IMR-90 (cell line): ENCODE results near the gene RHOT1. TPM values are rescaled to one million over a fixed set of nuclear protein-coding genes. Genes with fewer than 3 reads are reported as not detected.
"Not testable (repeated sequence)": the region's sequence is repeated elsewhere in the genome, so short reads cannot be mapped to it uniquely, and the experiment has no call there.

ENCODE experiments used
- ATAC-seq: fragments of 200-7000 bp; cut with Tn5 transposase; 2 replicates; pipeline ENCODE4 v1.9.1; 2020; ENCODE audit warnings: low read depth, mild to moderate bottlenecking, moderate library complexity
- BruUV-seq: library from RNA; stranded (reverse); fragments of 400-500 nt; replicated peaks from 2 replicates; lab custom pipeline; 2021; lab: Mats Ljungman, UMichigan
- CTCF ChIA-PET: fragments of 300-600 bp; formaldehyde crosslinking; extraction: SDS; loops from one replicate; lab custom pipeline; 2021; ENCODE audit warnings: antibody characterized with exemption; lab: Yijun Ruan, JAX
- POLR2A ChIA-PET: fragments of 300-600 bp; sonication (Branson Sonifier 250); formaldehyde crosslinking; loops from one replicate; lab custom pipeline; 2022; ENCODE audit warnings: antibody characterized with exemption; ENCODE audit not compliant: unreplicated experiment; lab: Charles Lee
- DNase-seq: peaks from one replicate; pipeline ENCODE4 v3.0.0; 2013
- H2AFZ ChIP-seq: replicated peaks from 2 replicates; pipeline ENCODE3; 2013; ENCODE audit warnings: low read length, mild to moderate bottlenecking; ENCODE audit not compliant: poor library complexity
- H2AK5ac ChIP-seq: 2 replicates; pipeline ENCODE4 v1.6.1; 2013; ENCODE audit warnings: low read depth, low read length, inconsistent platforms
- H2AK9ac ChIP-seq: replicated peaks from 2 replicates; pipeline ENCODE3; 2013; ENCODE audit warnings: mild to moderate bottlenecking, low read depth, low read length, moderate library complexity; ENCODE audit not compliant: poor library complexity
- H2BK120ac ChIP-seq: 2 replicates; pipeline ENCODE4 v1.6.1; 2013; ENCODE audit warnings: low read depth, low read length, inconsistent platforms
- H2BK15ac ChIP-seq: 3 replicates; pipeline ENCODE4 v1.6.1; 2013; ENCODE audit warnings: low read depth, low read length, inconsistent platforms
- H2BK20ac ChIP-seq: 2 replicates; pipeline ENCODE4 v1.6.1; 2013; ENCODE audit warnings: low read depth, mild to moderate bottlenecking, inconsistent platforms, low read length, moderate library complexity
- H2BK5ac ChIP-seq: 2 replicates; pipeline ENCODE4 v1.6.1; 2013; ENCODE audit warnings: mild to moderate bottlenecking, low read depth, low read length, inconsistent platforms; ENCODE audit not compliant: poor library complexity, severe bottlenecking
- H3K14ac ChIP-seq: replicated peaks from 2 replicates; pipeline ENCODE4 v1.6.1; 2013; ENCODE audit warnings: low read depth, low read length, inconsistent platforms
- H3K18ac ChIP-seq: 2 replicates; pipeline ENCODE4 v1.6.1; 2013; ENCODE audit warnings: low read depth, low read length, control low read depth
- H3K23ac ChIP-seq: 2 replicates; pipeline ENCODE4 v1.6.1; 2013; ENCODE audit warnings: low read depth, low read length, inconsistent platforms
- H3K27ac ChIP-seq: 2 replicates; pipeline ENCODE4 v1.5.1; 2013; ENCODE audit warnings: mild to moderate bottlenecking, control low read depth, low read length; ENCODE audit not compliant: insufficient read depth
- H3K27me3 ChIP-seq: 2 replicates; pipeline ENCODE4 v1.6.1; 2013; ENCODE audit warnings: low read length; ENCODE audit not compliant: control insufficient read depth, insufficient read depth
- H3K36me3 ChIP-seq: 2 replicates; pipeline ENCODE4 v1.6.1; 2013; ENCODE audit warnings: low read length, mixed read lengths; ENCODE audit not compliant: control insufficient read depth, insufficient read depth
- H3K4ac ChIP-seq: 2 replicates; pipeline ENCODE4 v1.6.1; 2013; ENCODE audit warnings: low read depth, low read length, inconsistent platforms
- H3K4me1 ChIP-seq: 2 replicates; pipeline ENCODE4 v1.6.1; 2013; ENCODE audit warnings: low read length, mixed read lengths; ENCODE audit not compliant: control insufficient read depth, insufficient read depth
- H3K4me2 ChIP-seq: 2 replicates; pipeline ENCODE4 v1.6.1; 2013; ENCODE audit warnings: low read depth, mild to moderate bottlenecking, control low read depth, low read length, moderate library complexity
- H3K4me3 ChIP-seq: 2 replicates; pipeline ENCODE4 v1.5.1; 2013; ENCODE audit warnings: low read depth, mild to moderate bottlenecking, control low read depth, low read length, moderate library complexity; ENCODE audit not compliant: insufficient read depth
- H3K56ac ChIP-seq: 2 replicates; pipeline ENCODE4 v1.6.1; 2013; ENCODE audit warnings: low read length, inconsistent platforms; ENCODE audit not compliant: insufficient read depth; ENCODE audit errors: extremely low read depth
- H3K79me1 ChIP-seq, 2 experiments: 2 replicates each; pipeline ENCODE4 v1.6.1; 2013; ENCODE audit warnings: low read length in 2 of 2, inconsistent platforms in 1 of 2, low read depth in 1 of 2
- H3K9ac ChIP-seq: 2 replicates; pipeline ENCODE4 v1.6.1; 2013; ENCODE audit warnings: low read depth, low read length, control low read depth
- H3K9me1 ChIP-seq: 2 replicates; pipeline ENCODE4 v1.6.1; 2013; ENCODE audit warnings: low read length, inconsistent platforms; ENCODE audit not compliant: insufficient read depth
- H3K9me3 ChIP-seq: 2 replicates; pipeline ENCODE4 v1.6.1; 2013; ENCODE audit warnings: low read length; ENCODE audit not compliant: control insufficient read depth, insufficient read depth
- H4K20me1 ChIP-seq: 2 replicates; pipeline ENCODE4 v1.6.1; 2013; ENCODE audit warnings: low read length, inconsistent platforms; ENCODE audit not compliant: insufficient read depth
- H4K5ac ChIP-seq: 2 replicates; pipeline ENCODE4 v1.6.1; 2013; ENCODE audit warnings: mild to moderate bottlenecking, low read depth, low read length, control low read depth
- H4K8ac ChIP-seq, 2 experiments: 2 replicates each; pipeline ENCODE4 v1.6.1; 2013; ENCODE audit warnings: low read depth in 2 of 2, low read length in 2 of 2, control low read depth in 1 of 2, inconsistent platforms in 1 of 2
- H4K91ac ChIP-seq: 2 replicates; pipeline ENCODE4 v1.6.1; 2013; ENCODE audit warnings: low read depth, low read length, inconsistent platforms; ENCODE audit not compliant: insufficient read depth
- CEBPB ChIP-seq: IDR thresholded peaks from 2 replicates; pipeline ENCODE4 v1.6.1; 2012; ENCODE audit warnings: low read depth, low read length, improper control_type of control experiment
- CHD1 ChIP-seq: IDR thresholded peaks from 2 replicates; pipeline ENCODE4 v1.6.1; 2012; ENCODE audit warnings: low read depth, low read length, improper control_type of control experiment
- CTCF ChIP-seq: conservative IDR thresholded peaks from 2 replicates; pipeline ENCODE4 v1.5.1; 2012; ENCODE audit warnings: mild to moderate bottlenecking, low read depth, low read length, improper control_type of control experiment
- MAZ ChIP-seq: IDR thresholded peaks from 2 replicates; pipeline ENCODE4 v1.6.1; 2012; ENCODE audit warnings: low read depth, mild to moderate bottlenecking, low read length, improper control_type of control experiment, moderate library complexity, borderline replicate concordance
- POLR2A ChIP-seq: IDR thresholded peaks from 2 replicates; pipeline ENCODE4 v1.6.1; 2012; ENCODE audit warnings: mild to moderate bottlenecking, low read depth, low read length
- RAD21 ChIP-seq: IDR thresholded peaks from 2 replicates; pipeline ENCODE4 v1.6.1; 2012; ENCODE audit warnings: low read length, improper control_type of control experiment
- RCOR1 ChIP-seq: IDR thresholded peaks from 2 replicates; pipeline ENCODE4 v1.6.1; 2012; ENCODE audit warnings: mild to moderate bottlenecking, low read length, improper control_type of control experiment; ENCODE audit not compliant: insufficient replicate concordance
- RFX5 ChIP-seq: IDR thresholded peaks from 2 replicates; pipeline ENCODE4 v1.8.0; 2012; ENCODE audit warnings: low read depth, mild to moderate bottlenecking, low read length, moderate library complexity
- WGBS, 2 experiments: methylation state at CpG; one replicate each; pipeline versions ENCODE4 v1.1.5 to v1.1.7; 2013; ENCODE audit warnings: missing lambda C conversion rate in 2 of 2; ENCODE audit not compliant: insufficient read length in 1 of 2; ENCODE audit errors: extremely low coverage in 2 of 2; 5-methylcytosine and 5-hydroxymethylcytosine counted together
- dilution Hi-C: fragments of 300-500 bp; cut with HindIII; formaldehyde crosslinking; loops from one replicate; pipeline ENCODE4 v1.14.3; 2018; ENCODE audit warnings: low sequenced_read_pairs; ENCODE audit not compliant: unreplicated experiment
- in situ Hi-C: fragments of 300-500 bp; cut with MboI; formaldehyde crosslinking; loops from 3 replicates; pipeline ENCODE4 v1.14.3; 2019; ENCODE audit warnings: low sequenced_read_pairs, inconsistent platforms, mixed read lengths
- intact Hi-C: fragments of 100-400 bp; cut with micrococcal nuclease; formaldehyde crosslinking; loops from 2 replicates; pipeline ENCODE4 v1.10.0; 2022
- polyA plus RNA-seq, 3 experiments: library from polyadenylated mRNA; depleted of rRNA; stranded (reverse); fragments of >200 nt; gene quantifications; 2 replicates each; pipeline ENCODE4 v1.2.3, GENCODE V29; 2012; ENCODE audit warnings: low replicate concordance in 1 of 3
- total RNA-seq: library from RNA; depleted of rRNA; stranded (reverse); fragments of >200 nt; gene quantifications from 2 replicates; pipeline ENCODE4 v1.2.3, GENCODE V29; 2012

Gene RHOT1
- total and polyA plus RNA-seq, 2 of the 4 experiments (the other 2 are of a cell fraction) = 27.4 to 27.6 TPM

- no peaks in the 10 kb centered on the region for H3K9me3 ChIP-seq
- no peak overlapping the region for H2BK15ac ChIP-seq
- no peak overlapping the region for H4K8ac ChIP-seq
- no peak for DNase-seq
- H2BK120ac ChIP-seq = no peak overlapping the region
- no peak overlapping the region for H3K27ac ChIP-seq
- no peaks in the 10 kb centered on the region for H3K9me1 ChIP-seq
- no peaks in the 10 kb centered on the region for H4K20me1 ChIP-seq
- H3K4ac ChIP-seq = no peak overlapping the region
- ChIA-PET POLR2A (no interaction called here), CTCF (no interaction called here)
- TF ChIP-seq RFX5 (no peak), CTCF (no peak), CHD1 (no peak), CEBPB (no peak), RAD21 (no peak), RCOR1 (no peak), MAZ (no peak), POLR2A (no peak)
- intact Hi-C loops (no loop called here), in situ Hi-C loops (no loop called here), dilution Hi-C loops (no loop called here)
- H4K91ac ChIP-seq = no peak overlapping the region
- H3K79me1 ChIP-seq = no peaks in the 10 kb centered on the region
- H2AK5ac ChIP-seq = no peak overlapping the region
- peaks cover 30% of the 10 kb centered on the region for H3K27me3 ChIP-seq
- H2BK20ac ChIP-seq = no peak overlapping the region
- H3K36me3 ChIP-seq = no peaks in the 10 kb centered on the region
- H3K18ac ChIP-seq = no peak overlapping the region
- WGBS, 2 experiments = no CpG with 5 or more reads among the region's 8 CpGs
- H2BK5ac ChIP-seq = no peak overlapping the region
- H3K4me2 ChIP-seq = no peak overlapping the region
- no peak overlapping the region for H3K14ac ChIP-seq
- BruUV-seq = no TSS peak
- no peaks in the 10 kb centered on the region for H3K4me1 ChIP-seq
- no peak overlapping the region for H2AFZ ChIP-seq
- H3K4me3 ChIP-seq = no peak overlapping the region
- no peak overlapping the region for H3K56ac ChIP-seq
- no peak overlapping the region for H3K9ac ChIP-seq
- H2AK9ac ChIP-seq = no peak overlapping the region
- H4K5ac ChIP-seq = no peak overlapping the region
- ATAC-seq = no peak
- no peak overlapping the region for H3K23ac ChIP-seq
These were observed 24.9 kb upstream of the RHOT1 start for GRCh38 chr17:32117399-32117798.

DNA sequence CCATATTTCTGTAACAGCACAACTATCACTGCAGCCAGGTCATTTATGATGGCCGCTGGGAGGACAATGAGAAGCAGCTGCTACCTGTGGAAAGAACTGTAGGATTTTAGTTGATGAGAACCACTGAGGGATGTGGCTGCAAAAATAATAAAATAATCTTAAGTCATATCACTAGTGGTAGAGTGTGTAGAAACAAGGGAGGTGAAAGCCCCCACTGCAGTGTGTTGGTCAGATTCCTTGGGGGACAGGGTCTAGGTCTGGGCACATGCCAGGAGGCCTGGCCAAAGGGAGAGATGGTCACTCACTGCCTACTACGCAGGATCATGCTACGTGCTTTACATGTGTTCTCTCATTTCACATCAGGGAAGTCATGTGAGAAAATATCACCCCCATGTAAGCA lies 24.2 kb upstream of the RHOT1 start:
- ATAC-seq, H3K27ac ChIP-seq, H4K5ac ChIP-seq, H3K18ac ChIP-seq, H2AK9ac ChIP-seq, H4K20me1 ChIP-seq, H3K4me1 ChIP-seq, in situ Hi-C loops, POLR2A ChIA-PET, H2BK20ac ChIP-seq, DNase-seq, H3K4me2 ChIP-seq, H3K4ac ChIP-seq, H2BK120ac ChIP-seq, intact Hi-C loops, H3K36me3 ChIP-seq, BruUV-seq, H3K9me1 ChIP-seq, H3K79me1 ChIP-seq, CTCF ChIA-PET, H3K56ac ChIP-seq, H2AFZ ChIP-seq, H3K9me3 ChIP-seq, H2AK5ac ChIP-seq, H2BK5ac ChIP-seq, H4K91ac ChIP-seq, H3K14ac ChIP-seq, H3K4me3 ChIP-seq, dilution Hi-C loops, H3K9ac ChIP-seq, H4K8ac ChIP-seq, H3K23ac ChIP-seq, H2BK15ac ChIP-seq: not testable (repeated sequence)
- WGBS, 2 experiments = no CpG with 5 or more reads among the region's 3 CpGs
- H3K27me3 ChIP-seq = peaks cover 30% of the 10 kb centered on the region
